ENCODE data around the gene ARL5C.
A peak's percentile ranks its signal among the peaks of the same experiment; 100 is the strongest.

ARL5C gene

DNA sequence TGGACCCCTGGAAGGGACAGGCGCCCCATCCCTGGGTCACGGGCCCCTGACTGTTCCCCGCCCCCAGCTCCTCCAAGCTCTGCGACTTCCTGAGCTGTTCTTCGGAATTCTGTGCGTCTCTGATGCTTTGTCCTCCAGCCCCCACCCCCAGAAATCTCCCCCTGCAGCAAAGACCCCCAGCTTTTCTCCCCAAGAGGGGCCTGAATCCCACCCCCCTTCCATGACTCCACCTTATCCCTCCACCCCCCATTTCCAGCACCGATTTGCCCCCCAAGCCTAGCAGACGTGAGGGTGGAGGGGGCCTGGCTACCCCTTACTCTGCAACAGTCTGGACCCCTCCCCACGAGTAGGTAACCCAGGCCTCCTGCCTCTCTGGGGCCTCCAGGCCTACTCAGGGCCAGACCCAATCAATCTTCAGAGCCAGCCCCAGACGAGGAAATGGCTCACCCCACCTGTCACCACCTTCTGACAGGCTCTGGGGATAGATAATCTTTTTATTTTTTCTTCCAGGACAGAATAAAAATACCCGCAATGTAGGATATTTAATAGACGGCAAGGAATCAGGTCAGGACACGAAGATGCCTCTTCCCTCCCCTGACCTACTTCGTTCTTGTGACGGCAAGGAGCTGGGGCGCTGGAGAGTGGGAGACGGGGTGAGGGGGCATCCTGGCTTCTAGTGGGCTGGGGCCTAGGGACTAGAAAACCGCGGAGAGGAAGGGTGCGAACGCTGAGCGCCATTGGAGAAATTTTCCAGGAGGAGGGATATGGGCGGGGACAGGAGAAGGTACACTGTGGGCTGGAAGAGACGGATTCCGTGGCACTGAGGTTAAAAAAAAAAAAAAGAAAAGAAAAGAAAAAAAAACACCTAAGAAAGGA is 13.8 kb downstream of the ARL5C start:
- Histone ChIP-seq H3K36me3 (ENCODE audit: control insufficient read depth, low read length) (peaks cover 5% of the 10 kb centered on the region; the same call in 1 of the 2 replicates), H3K27ac (ENCODE audit: low read depth, low read length) (no peak overlapping the region), H4K20me1 (ENCODE audit: control insufficient read depth, insufficient read depth, low read depth, low read length) (no peaks in the 10 kb centered on the region), H3K9me3 (ENCODE audit: control insufficient read depth, insufficient read depth, low read length) (no peaks in the 10 kb centered on the region), H3F3A (ENCODE audit: control insufficient read depth, insufficient read depth) (peaks cover 3% of the 10 kb centered on the region; the same call in 1 of the 2 replicates), H3K9me2 (replicated peaks; ENCODE audit: control insufficient read depth, low read length) (no peaks in the 10 kb centered on the region), H3K4me1 (ENCODE audit: control insufficient read depth, low read length) (peaks cover 28% of the 10 kb centered on the region), H3K4me3 (ENCODE audit: low read length) (peak overlapping the region; percentile 98), H3K79me2 (ENCODE audit: control insufficient read depth, low read length) (no peaks in the 10 kb centered on the region), H3K4me2 (ENCODE audit: low read length) (peak overlapping the region; percentile 89), H3K27me3 (ENCODE audit: control insufficient read depth, low read length) (peaks cover 44% of the 10 kb centered on the region)
- TF ChIP-seq, protein P1, sequence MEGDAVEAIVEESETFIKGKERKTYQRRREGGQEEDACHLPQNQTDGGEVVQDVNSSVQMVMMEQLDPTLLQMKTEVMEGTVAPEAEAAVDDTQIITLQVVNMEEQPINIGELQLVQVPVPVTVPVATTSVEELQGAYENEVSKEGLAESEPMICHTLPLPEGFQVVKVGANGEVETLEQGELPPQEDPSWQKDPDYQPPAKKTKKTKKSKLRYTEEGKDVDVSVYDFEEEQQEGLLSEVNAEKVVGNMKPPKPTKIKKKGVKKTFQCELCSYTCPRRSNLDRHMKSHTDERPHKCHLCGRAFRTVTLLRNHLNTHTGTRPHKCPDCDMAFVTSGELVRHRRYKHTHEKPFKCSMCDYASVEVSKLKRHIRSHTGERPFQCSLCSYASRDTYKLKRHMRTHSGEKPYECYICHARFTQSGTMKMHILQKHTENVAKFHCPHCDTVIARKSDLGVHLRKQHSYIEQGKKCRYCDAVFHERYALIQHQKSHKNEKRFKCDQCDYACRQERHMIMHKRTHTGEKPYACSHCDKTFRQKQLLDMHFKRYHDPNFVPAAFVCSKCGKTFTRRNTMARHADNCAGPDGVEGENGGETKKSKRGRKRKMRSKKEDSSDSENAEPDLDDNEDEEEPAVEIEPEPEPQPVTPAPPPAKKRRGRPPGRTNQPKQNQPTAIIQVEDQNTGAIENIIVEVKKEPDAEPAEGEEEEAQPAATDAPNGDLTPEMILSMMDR (IDR thresholded peaks at IDR 0.05; ENCODE audit: low read depth, low read length, poor library complexity, severe bottlenecking), result no peak
- TF ChIP-seq EZH2phosphoT487 (IDR thresholded peaks at IDR 0.05; ENCODE audit: borderline replicate concordance, low read length), result no peak

DNA sequence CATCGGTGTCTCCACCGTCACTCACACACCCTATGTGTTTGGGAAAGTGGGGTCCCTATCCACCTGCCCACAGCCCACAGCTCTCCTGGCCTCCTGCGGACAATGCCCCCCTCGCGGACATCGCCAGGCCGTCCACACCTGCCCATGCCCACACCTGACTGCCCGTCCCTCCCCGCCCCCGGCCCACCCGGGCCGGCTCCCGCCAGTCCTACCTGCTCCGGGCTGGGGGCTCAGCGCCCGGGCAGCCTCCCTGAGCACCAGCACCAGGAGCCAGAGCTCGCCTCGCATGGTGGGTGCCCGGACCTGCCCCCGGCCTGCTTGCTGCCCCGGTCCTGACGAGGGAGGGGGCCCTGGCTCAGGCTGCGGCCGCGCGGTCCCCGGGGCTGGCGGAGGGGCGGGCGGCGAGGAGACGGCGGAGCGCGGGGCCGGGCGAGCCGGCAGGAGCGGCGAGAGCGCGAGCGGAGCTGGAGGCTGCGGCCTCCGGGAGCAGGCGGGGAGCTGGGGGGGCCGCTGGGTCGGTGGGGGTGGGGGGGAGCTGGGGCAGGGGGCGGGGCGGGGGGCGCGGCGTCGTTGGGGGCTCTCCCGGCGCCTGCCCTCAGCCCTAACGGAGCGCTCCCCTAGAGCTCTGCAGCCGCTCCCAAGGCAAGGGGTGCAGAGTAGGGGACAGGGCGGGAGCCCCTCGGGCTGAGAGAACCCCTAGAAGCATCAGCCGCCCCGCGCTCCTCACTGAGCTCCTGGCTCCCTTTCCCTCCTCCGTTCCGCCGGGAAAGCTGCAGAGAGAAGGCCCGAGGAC is 14.6 kb downstream of the ARL5C start, which contains the start of gene PLXDC1:
Gene PLXDC1, minus strand, starts transcription at position 488 of the 793 bp plus-strand sequence. Its CDS starts 200 bp downstream, at position 288.
- peak; percentile 82; the same call in 1 of the 2 replicates for TF ChIP-seq EZH2phosphoT487 (IDR thresholded peaks at IDR 0.05; ENCODE audit: borderline replicate concordance, low read length)
- TF ChIP-seq, protein P1 (IDR thresholded peaks at IDR 0.05; ENCODE audit: low read depth, low read length, poor library complexity, severe bottlenecking), result no peak
- Histone ChIP-seq H3F3A (ENCODE audit: control insufficient read depth, insufficient read depth) (peaks cover 3% of the 10 kb centered on the region; the same call in 1 of the 2 replicates), H3K4me1 (ENCODE audit: control insufficient read depth, low read length) (peaks cover 28% of the 10 kb centered on the region), H3K9me3 (ENCODE audit: control insufficient read depth, insufficient read depth, low read length) (no peaks in the 10 kb centered on the region), H3K4me2 (ENCODE audit: low read length) (peak within 1 kb of the TSS; percentile 89), H3K9me2 (replicated peaks; ENCODE audit: control insufficient read depth, low read length) (no peaks in the 10 kb centered on the region), H3K79me2 (ENCODE audit: control insufficient read depth, low read length) (no peaks in the 10 kb centered on the region), H3K27ac (ENCODE audit: low read depth, low read length) (no peak within 1 kb of the TSS), H3K4me3 (ENCODE audit: low read length) (peak within 1 kb of the TSS; percentile 98), H3K27me3 (ENCODE audit: control insufficient read depth, low read length) (peaks cover 41% of the 10 kb centered on the region), H4K20me1 (ENCODE audit: control insufficient read depth, insufficient read depth, low read depth, low read length) (no peaks in the 10 kb centered on the region), H3K36me3 (ENCODE audit: control insufficient read depth, low read length) (peaks cover 5% of the 10 kb centered on the region; the same call in 1 of the 2 replicates)

DNA sequence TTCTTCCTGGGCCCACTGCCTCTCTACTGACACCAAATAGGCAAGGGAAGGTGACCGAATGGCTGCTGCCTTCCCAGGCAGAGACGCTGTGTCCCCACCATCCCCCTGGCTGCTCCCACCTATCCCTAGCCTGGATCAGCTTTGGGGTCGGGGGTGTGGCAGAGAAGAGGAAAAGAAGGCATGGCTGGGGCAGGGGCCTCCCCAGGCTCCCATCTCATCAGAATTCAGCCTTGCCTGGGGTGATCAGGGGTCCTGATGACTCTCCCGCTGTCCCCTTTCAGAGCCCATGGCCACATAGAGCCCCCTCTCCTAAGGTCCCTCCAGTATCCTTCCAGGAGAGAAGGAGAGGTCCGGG is 15.2 kb downstream of the ARL5C start:
- H3F3A ChIP-seq (ENCODE audit: control insufficient read depth, insufficient read depth), result peaks cover 3% of the 10 kb centered on the region; the same call in 1 of the 2 replicates
- peaks cover 41% of the 10 kb centered on the region for H3K27me3 ChIP-seq (ENCODE audit: control insufficient read depth, low read length)
- no peak overlapping the region for H3K27ac ChIP-seq (ENCODE audit: low read depth, low read length)
- no peaks in the 10 kb centered on the region for H3K79me2 ChIP-seq (ENCODE audit: control insufficient read depth, low read length)
- H3K9me2 ChIP-seq (replicated peaks; ENCODE audit: control insufficient read depth, low read length), result no peaks in the 10 kb centered on the region
- no peaks in the 10 kb centered on the region for H3K9me3 ChIP-seq (ENCODE audit: control insufficient read depth, insufficient read depth, low read length)
- TF ChIP-seq EZH2phosphoT487 (IDR thresholded peaks at IDR 0.05; ENCODE audit: borderline replicate concordance, low read length), result no peak
- TF ChIP-seq, protein P1 (IDR thresholded peaks at IDR 0.05; ENCODE audit: low read depth, low read length, poor library complexity, severe bottlenecking), result no peak
- H4K20me1 ChIP-seq (ENCODE audit: control insufficient read depth, insufficient read depth, low read depth, low read length), result no peaks in the 10 kb centered on the region
- no peak overlapping the region; the same call in 1 of the 2 replicates for H3K4me2 ChIP-seq (ENCODE audit: low read length)
- H3K36me3 ChIP-seq (ENCODE audit: control insufficient read depth, low read length), result peaks cover 5% of the 10 kb centered on the region; the same call in 1 of the 2 replicates
- peaks cover 28% of the 10 kb centered on the region for H3K4me1 ChIP-seq (ENCODE audit: control insufficient read depth, low read length)
- H3K4me3 ChIP-seq (ENCODE audit: low read length), result no peak overlapping the region

All from DOHH2 (cell line).